Stimulated activated naive CD8-positive, alpha-beta T cell treated with anti-CD3 and anti-CD28 coated beads, Interleukin-15, amount 100 ng/mL, for 72 hours (primary cell): Measurements from ENCODE around the gene MPP2.
"Not testable (repeated sequence)": the region's sequence is repeated elsewhere in the genome, so short reads cannot be mapped to it uniquely, and the experiment has no call there.

Experiments
- ATAC-seq: fragments of 150-1000 bp; cut with Tn5 transposase; 2 replicates; pipeline ENCODE4 v1.10.0; 2021; ENCODE audit warnings: mild to moderate bottlenecking, moderate library complexity
- DNase-seq, 2 donors: peaks; one replicate each; pipeline ENCODE4 v3.0.0; 2021 to 2022
- H3K27ac Mint-ChIP-seq, 2 donors: one replicate each; pipeline ENCODE4 v1.8.0; 2022; ENCODE audit warnings: mild to moderate bottlenecking in 2 of 2, mixed read lengths in 2 of 2, moderate library complexity in 2 of 2
- H3K27me3 Mint-ChIP-seq: one replicate; pipeline ENCODE4 v1.8.0; 2022; ENCODE audit warnings: mixed read lengths
- H3K4me1 Mint-ChIP-seq: one replicate; pipeline ENCODE4 v1.8.0; 2022; ENCODE audit warnings: mild to moderate bottlenecking, mixed read lengths
- H3K4me3 Mint-ChIP-seq, 2 donors: one replicate each; pipeline ENCODE4 v1.8.0; 2022; ENCODE audit warnings: mild to moderate bottlenecking in 2 of 2, mixed read lengths in 2 of 2, moderate library complexity in 1 of 2
- H3K9me3 Mint-ChIP-seq, 2 donors: one replicate each; pipeline ENCODE4 v1.8.0; 2022; ENCODE audit warnings: mixed read lengths in 2 of 2

Gene MPP2

GRCh38 chr17:43897831-43898230 lies 9.5 kb downstream of the MPP2 start:
- peaks cover 5% of the 10 kb centered on the region for H3K27me3 Mint-ChIP-seq
- ATAC-seq (no peak), DNase-seq (no peak)
- no peaks in the 10 kb centered on the region for H3K9me3 Mint-ChIP-seq
- H3K4me1 Mint-ChIP-seq, result peaks cover 23% of the 10 kb centered on the region
- no peak overlapping the region for H3K4me3 Mint-ChIP-seq
- H3K27ac Mint-ChIP-seq, result no peak overlapping the region

DNA sequence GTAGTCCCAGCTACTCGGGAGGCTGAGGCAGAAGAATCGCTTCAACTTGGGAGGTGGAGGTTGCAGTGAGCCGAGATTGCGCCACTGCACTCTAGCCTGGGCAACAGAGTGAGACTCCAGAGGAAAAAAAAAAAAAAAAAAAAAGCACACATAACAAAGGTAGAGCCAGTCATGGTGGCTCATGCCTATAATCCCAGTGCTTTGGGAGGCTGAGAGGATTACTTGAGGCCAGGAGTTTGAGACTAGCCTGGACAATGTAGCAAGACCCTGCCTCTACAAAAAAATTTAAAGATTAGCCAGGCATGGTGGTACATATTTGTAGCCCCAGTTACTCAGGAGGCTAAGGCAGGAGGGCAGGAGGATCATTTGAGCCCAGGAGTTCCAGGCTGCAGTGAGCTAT lies 12.8 kb downstream of the MPP2 start:
- H3K9me3 Mint-ChIP-seq, ATAC-seq, H3K4me3 Mint-ChIP-seq, H3K4me1 Mint-ChIP-seq, H3K27ac Mint-ChIP-seq, DNase-seq, H3K27me3 Mint-ChIP-seq: not testable (repeated sequence)

DNA sequence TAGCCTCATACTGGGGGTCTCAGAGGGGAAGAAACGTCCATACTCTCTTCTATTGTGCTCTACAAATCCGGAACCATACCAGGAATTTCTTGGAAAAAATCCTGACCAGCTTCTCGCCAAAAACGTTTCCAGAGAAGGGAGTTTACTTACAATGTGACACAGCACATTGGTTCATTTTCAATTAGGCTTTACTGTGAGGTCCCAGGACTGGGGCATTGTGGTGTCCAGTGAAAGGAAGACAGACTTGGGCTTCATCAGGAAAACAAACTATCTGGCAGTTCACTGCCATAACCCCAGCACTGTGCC lies 14.7 kb downstream of the MPP2 start:
- H3K4me3 Mint-ChIP-seq, result no peak overlapping the region
- H3K4me1 Mint-ChIP-seq, result no peaks in the 10 kb centered on the region
- ATAC-seq (no peak), DNase-seq (no peak)
- H3K27ac Mint-ChIP-seq, result no peak overlapping the region
- H3K9me3 Mint-ChIP-seq, result no peaks in the 10 kb centered on the region
- no peaks in the 10 kb centered on the region for H3K27me3 Mint-ChIP-seq

DNA sequence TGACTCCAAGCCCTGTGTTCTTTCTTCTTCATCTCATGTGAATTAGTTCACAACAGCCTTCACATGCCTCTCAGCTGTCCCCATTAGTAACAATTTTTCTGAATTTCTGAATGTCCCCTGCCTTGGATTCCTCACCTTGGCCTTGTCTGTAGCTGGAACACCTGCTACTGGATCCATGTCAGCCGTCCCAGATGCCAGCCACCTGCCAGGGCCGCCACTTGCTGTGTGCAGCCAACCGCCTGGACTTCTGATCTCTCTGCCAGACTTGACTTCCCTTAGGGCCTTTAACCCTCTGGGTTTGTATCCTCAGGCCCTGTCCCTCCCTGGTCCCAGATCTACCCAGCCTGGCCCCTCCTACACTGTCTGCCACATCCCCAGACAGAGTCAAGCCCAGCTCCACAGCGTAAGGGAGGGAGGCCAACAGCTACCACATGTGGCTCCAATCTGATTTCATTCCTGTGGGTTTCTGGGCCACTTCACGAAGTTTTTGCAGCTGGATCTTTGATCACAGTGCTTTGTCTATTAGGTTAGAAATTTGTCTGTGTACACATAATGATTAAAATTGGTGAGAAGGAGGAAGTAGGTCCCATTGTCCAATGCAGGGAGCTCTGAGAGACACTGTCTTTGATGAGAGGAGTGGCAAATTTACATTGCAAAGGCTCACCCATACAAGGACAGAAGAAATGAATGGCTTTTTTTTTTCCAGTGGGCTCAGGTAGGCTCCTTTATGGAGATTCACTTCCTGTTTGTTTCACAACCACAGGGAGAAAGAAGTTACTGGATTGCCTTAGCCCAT lies 15.3 kb downstream of the MPP2 start:
- H3K4me1 Mint-ChIP-seq, result no peaks in the 10 kb centered on the region
- H3K27me3 Mint-ChIP-seq, result no peaks in the 10 kb centered on the region
- no peak for ATAC-seq
- DNase-seq, result no peak
- no peak overlapping the region for H3K4me3 Mint-ChIP-seq
- peak overlapping the region in 1 of 2 donors; percentile 77 for H3K27ac Mint-ChIP-seq
- no peaks in the 10 kb centered on the region for H3K9me3 Mint-ChIP-seq

DNA sequence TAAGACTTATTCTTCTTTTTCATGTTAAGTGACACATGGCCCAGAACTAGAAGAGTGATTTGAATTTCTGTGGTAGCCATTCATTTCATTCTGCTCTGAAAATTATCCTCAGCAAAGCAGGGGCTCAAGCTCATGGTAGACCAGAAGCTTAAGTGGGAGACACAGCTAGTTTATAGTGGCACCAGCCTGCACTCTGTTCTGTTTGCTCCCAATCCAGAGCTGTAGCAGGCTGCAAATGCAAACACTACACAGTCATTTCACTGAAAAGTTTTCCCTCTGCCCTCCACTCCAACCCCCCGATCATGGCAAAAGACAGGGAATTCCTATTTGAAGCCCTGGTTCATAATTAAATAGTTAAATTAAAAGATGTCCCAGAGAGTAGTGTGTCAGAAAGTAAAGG lies 17.1 kb downstream of the MPP2 start:
- Mint-ChIP-seq H3K4me3 (no peak overlapping the region), H3K4me1 (no peaks in the 10 kb centered on the region), H3K9me3 (no peaks in the 10 kb centered on the region), H3K27ac (no peak overlapping the region), H3K27me3 (no peaks in the 10 kb centered on the region)
- ATAC-seq (no peak), DNase-seq (no peak)

DNA sequence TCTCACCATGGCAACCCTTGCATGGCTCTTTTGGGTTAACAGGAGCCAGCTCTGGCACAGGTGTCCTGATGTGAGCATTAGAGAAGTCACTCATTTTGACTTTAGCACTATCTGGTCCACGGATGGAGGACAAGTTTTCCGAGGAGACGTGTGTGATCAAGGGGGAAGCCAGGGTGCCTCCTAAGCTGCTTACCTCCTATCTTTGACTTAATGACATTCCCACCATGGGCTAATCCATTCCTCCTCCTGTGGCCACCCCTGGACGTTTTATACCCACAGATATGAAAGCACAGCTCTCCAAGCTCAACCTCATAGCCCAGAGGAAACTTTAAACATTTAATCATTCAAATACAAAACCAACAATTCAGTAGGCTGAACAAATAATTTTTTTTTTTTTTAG lies 18.8 kb downstream of the MPP2 start:
- H3K4me1 Mint-ChIP-seq, result no peaks in the 10 kb centered on the region
- H3K9me3 Mint-ChIP-seq, result no peaks in the 10 kb centered on the region
- H3K27me3 Mint-ChIP-seq, result no peaks in the 10 kb centered on the region
- ATAC-seq, result no peak
- H3K27ac Mint-ChIP-seq, result no peak overlapping the region
- no peak overlapping the region for H3K4me3 Mint-ChIP-seq
- DNase-seq, result no peak

DNA sequence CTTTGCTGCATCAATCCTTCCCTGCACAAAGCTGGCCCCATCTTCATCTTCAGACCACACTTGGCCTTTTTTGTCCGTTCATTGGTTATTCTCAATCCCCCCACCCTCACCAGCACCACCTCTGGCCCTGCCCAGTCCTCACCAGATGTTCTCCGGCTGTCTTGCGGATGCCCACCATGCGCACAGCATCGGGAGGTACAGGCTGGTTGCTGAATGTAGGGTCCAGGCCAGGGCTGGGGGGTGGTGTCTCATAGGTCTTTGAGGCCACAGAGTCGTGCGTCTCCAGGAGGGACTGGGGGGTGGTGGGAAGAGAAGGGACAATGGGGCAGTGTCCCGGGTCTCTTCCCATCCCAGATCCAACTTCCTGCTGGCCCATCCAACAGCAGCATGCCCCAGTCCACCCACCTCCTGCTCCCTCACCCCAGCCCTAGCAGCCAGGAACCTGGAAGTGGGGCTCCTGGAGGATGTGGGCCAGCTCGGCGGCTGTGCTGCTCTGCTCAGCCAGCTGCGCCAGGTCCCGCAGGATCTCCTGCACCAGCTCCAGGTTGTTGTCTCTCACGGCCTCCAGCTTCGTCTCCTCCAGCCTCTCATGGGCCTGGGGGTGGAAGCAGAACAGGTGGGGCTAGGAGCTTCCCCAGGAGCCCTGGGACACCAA lies 24.4 kb downstream of the MPP2 start:
- Mint-ChIP-seq H3K4me3 (no peak overlapping the region), H3K9me3 (no peaks in the 10 kb centered on the region), H3K4me1 (peaks cover 8% of the 10 kb centered on the region), H3K27me3 (no peaks in the 10 kb centered on the region), H3K27ac (no peak overlapping the region)
- ATAC-seq (no peak), DNase-seq (no peak)

GRCh38 chr17:43881758-43882505 lies 25.4 kb downstream of the MPP2 start:
- peaks cover 8% of the 10 kb centered on the region for H3K4me1 Mint-ChIP-seq

GRCh38 chr17:43881181-43881580 lies 26.2 kb downstream of the MPP2 start:
- no peak for DNase-seq
- ATAC-seq, result no peak
- no peaks in the 10 kb centered on the region for H3K27me3 Mint-ChIP-seq
- no peaks in the 10 kb centered on the region for H3K9me3 Mint-ChIP-seq
- peaks cover 8% of the 10 kb centered on the region for H3K4me1 Mint-ChIP-seq
- H3K27ac Mint-ChIP-seq, result no peak overlapping the region
- H3K4me3 Mint-ChIP-seq, result no peak overlapping the region

More at GRCh38 chr17:43881758-43882505, 25.4 kb downstream of the MPP2 start:
- H3K9me3 Mint-ChIP-seq, result no peaks in the 10 kb centered on the region
- H3K27me3 Mint-ChIP-seq, result no peaks in the 10 kb centered on the region
- H3K27ac Mint-ChIP-seq, result no peak overlapping the region
- no peak overlapping the region for H3K4me3 Mint-ChIP-seq
- ATAC-seq (no peak), DNase-seq (no peak)

DNA sequence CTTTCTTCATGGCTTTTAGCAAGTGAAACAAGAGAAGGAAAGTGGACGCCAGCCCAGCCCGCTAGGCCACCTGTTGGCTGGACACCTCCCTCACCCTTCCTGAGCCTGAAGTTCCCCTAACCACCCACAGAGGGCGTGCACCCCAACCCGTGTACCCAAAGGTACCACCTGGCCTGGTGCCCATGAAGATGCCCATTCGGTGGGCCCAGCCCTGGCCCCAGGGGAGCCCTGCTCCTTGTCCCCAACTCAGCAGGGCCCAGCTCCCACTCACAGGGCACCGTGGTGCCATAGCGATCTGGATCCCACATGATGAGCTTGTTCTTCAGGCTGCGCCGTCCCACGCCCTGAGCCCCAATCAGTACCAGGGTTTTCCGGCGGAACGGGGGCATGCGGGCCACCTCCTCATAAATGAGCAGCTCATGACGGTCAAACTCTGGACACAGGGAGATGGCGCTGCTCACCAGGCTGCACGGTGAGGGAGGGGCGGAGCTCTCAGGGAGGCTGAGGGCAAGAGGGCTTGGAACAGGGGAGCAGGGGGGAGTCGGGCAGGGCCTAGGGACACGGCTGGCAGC lies 26.8 kb downstream of the MPP2 start:
- DNase-seq (peak; percentile 49 to 52), ATAC-seq (peak; percentile 57)
- H3K4me3 Mint-ChIP-seq, result no peak overlapping the region
- no peaks in the 10 kb centered on the region for H3K9me3 Mint-ChIP-seq
- no peak overlapping the region for H3K27ac Mint-ChIP-seq
- H3K4me1 Mint-ChIP-seq, result peaks cover 8% of the 10 kb centered on the region
- no peaks in the 10 kb centered on the region for H3K27me3 Mint-ChIP-seq

- ATAC-seq (no peak), DNase-seq (no peak)
- Mint-ChIP-seq H3K9me3 (no peaks in the 10 kb centered on the region), H3K4me1 (peaks cover 8% of the 10 kb centered on the region), H3K27ac (no peak overlapping the region), H3K4me3 (no peak overlapping the region), H3K27me3 (no peaks in the 10 kb centered on the region)
Observed at GRCh38 chr17:43879723-43880419, 27.5 kb downstream of the MPP2 start.

DNA sequence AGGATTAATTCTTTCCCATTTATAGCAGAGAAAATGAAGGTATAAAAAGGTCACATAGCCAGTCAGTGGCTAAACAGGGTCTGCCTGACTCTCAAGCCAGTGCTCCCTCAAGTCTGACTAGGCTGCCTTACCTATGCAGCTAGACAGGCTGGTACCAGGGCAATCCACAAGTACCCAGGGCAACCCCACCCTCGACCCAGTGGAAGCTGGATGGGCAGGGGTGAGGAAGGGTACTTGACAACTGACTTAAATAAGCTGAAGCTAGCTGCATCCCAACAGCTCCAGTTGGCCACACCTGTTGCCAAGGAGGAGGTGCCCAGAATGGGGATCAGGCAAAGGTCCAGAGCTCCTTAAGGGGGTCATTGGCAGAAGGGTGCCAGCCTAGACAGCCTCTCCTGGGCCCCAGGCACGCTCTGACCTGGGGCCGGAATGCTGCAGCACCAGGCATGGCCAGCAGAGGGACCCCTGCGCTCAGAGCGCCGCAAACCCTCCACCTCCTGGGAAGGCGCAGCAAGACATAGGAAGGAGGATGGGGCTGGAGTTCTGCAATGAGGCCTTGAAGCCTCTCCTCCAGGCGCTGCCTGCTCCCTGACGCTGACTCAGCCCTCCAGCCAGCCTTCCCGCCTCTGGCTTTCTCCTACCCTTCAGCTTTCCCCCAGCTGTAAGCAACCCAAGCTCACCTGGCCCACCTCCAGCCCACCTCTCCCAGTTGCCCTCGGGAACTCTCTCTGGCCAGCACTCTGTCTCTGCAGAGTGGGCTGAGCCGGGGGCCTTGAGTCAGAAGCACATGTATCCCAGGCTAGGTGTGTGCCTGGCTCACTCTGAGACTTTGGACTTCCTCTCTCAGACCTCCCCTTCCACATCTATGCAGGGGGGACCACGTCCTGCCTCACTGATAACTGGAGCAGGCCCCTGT lies 28.8 kb downstream of the MPP2 start:
- Mint-ChIP-seq H3K27me3 (no peaks in the 10 kb centered on the region), H3K27ac (no peak overlapping the region), H3K9me3 (no peaks in the 10 kb centered on the region), H3K4me3 (no peak overlapping the region), H3K4me1 (peaks cover 8% of the 10 kb centered on the region)
- DNase-seq (peak; percentile 65), ATAC-seq (peak; percentile 83)

GRCh38 chr17:43877451-43878155 lies 29.7 kb downstream of the MPP2 start:
- DNase-seq, result no peak
- Mint-ChIP-seq H3K27me3 (no peaks in the 10 kb centered on the region), H3K4me1 (peaks cover 8% of the 10 kb centered on the region), H3K9me3 (no peaks in the 10 kb centered on the region), H3K4me3 (no peak overlapping the region), H3K27ac (no peak overlapping the region)
- no peak for ATAC-seq

- Mint-ChIP-seq H3K27ac (no peak overlapping the region), H3K9me3 (no peaks in the 10 kb centered on the region), H3K4me1 (peaks cover 8% of the 10 kb centered on the region), H3K27me3 (no peaks in the 10 kb centered on the region), H3K4me3 (no peak overlapping the region)
- ATAC-seq, result no peak
- no peak for DNase-seq
Observed at GRCh38 chr17:43877031-43877430, 30.3 kb downstream of the MPP2 start.
